HTR-8/SVneo (cell line): Measurements from ENCODE around the gene MCUR1.
A peak's percentile ranks its signal among the peaks of the same experiment; 100 is the strongest.
"Not testable (repeated sequence)": the region's sequence is repeated elsewhere in the genome, so short reads cannot be mapped to it uniquely, and the experiment has no call there.

ENCODE experiments used
- DNase-seq: peaks from one replicate; pipeline ENCODE4 v3.0.0; 2011; ENCODE audit warnings: low spot score, mixed read lengths; ENCODE audit not compliant: insufficient read length
- FAIRE-seq: peaks from 2 replicates; lab custom pipeline; 2011; peaks lifted over from hg19 to GRCh38; lab: Jason Lieb, UNC

MCUR1 gene

GRCh38 chr6:13830803-13831202, 16.4 kb upstream of the MCUR1 start:
- no peak for FAIRE-seq
- no peak for DNase-seq

- not testable (repeated sequence) for DNase-seq, FAIRE-seq
Measured at GRCh38 chr6:13829419-13829818, 15.1 kb upstream of the MCUR1 start.

GRCh38 chr6:13828656-13829301, 14.4 kb upstream of the MCUR1 start:
- not testable (repeated sequence) for FAIRE-seq, DNase-seq

- FAIRE-seq (no peak), DNase-seq (no peak)
Measured at GRCh38 chr6:13827032-13827431, 12.7 kb upstream of the MCUR1 start.

GRCh38 chr6:13825871-13826270, 11.5 kb upstream of the MCUR1 start:
- FAIRE-seq (no peak), DNase-seq (no peak)

- FAIRE-seq = no peak
- DNase-seq = no peak
Measured at GRCh38 chr6:13818341-13818740, 4.0 kb upstream of the MCUR1 start.

- DNase-seq = no peak
- no peak for FAIRE-seq
Measured at GRCh38 chr6:13814938-13815575, 700 bp upstream of the MCUR1 start.

- DNase-seq (peak; percentile 65), FAIRE-seq (no peak)
Measured at GRCh38 chr6:13813621-13814175, 659 bp downstream of the MCUR1 start.

- DNase-seq = no peak
- FAIRE-seq = no peak
Measured at GRCh38 chr6:13813026-13813425, 1.3 kb downstream of the MCUR1 start.

- no peak for FAIRE-seq
Measured at GRCh38 chr6:13812359-13812642, 2.1 kb downstream of the MCUR1 start.

GRCh38 chr6:13811627-13812358, 2.6 kb downstream of the MCUR1 start:
- DNase-seq = no peak

More at GRCh38 chr6:13812359-13812642, 2.1 kb downstream of the MCUR1 start:
- DNase-seq = no peak

GRCh38 chr6:13810688-13811446, 3.5 kb downstream of the MCUR1 start:
- no peak for FAIRE-seq
- DNase-seq = no peak

More at GRCh38 chr6:13811627-13812358, 2.6 kb downstream of the MCUR1 start:
- FAIRE-seq = no peak

- no peak for DNase-seq
Measured at GRCh38 chr6:13808801-13809200, 5.6 kb downstream of the MCUR1 start.

GRCh38 chr6:13807696-13808095, 6.7 kb downstream of the MCUR1 start:
- FAIRE-seq (no peak), DNase-seq (no peak)

More at GRCh38 chr6:13808801-13809200, 5.6 kb downstream of the MCUR1 start:
- FAIRE-seq = no peak

- no peak for FAIRE-seq
- DNase-seq = no peak
Measured at GRCh38 chr6:13803581-13803980, 10.8 kb downstream of the MCUR1 start.

- DNase-seq (no peak), FAIRE-seq (no peak)
Measured at GRCh38 chr6:13800615-13801014, 13.7 kb downstream of the MCUR1 start.

GRCh38 chr6:13796781-13797180, 17.6 kb downstream of the MCUR1 start:
- FAIRE-seq = no peak

GRCh38 chr6:13795041-13795750, 19.2 kb downstream of the MCUR1 start:
- FAIRE-seq (peak; percentile 83), DNase-seq (peak; percentile 76)

More at GRCh38 chr6:13796781-13797180, 17.6 kb downstream of the MCUR1 start:
- DNase-seq = no peak

GRCh38 chr6:13794184-13794583, 20.2 kb downstream of the MCUR1 start:
- FAIRE-seq = no peak
- DNase-seq = no peak

GRCh38 chr6:13789746-13790145, 24.6 kb downstream of the MCUR1 start:
- FAIRE-seq = no peak
- no peak for DNase-seq
